GM23248 (cell line): Measurements from ENCODE around the gene DENND1A.

Source experiments
- EZH2 ChIP-seq: fragments of 200-600 bp; sonication (generic); IDR thresholded peaks from 2 replicates; pipeline ENCODE4 v1.6.1; 2018; ENCODE audit warnings: antibody characterized with exemption, mild to moderate bottlenecking; ENCODE audit not compliant: insufficient read depth, poor library complexity, severe bottlenecking
- EZH2phosphoT487 ChIP-seq: fragments of 200-600 bp; sonication (generic); IDR thresholded peaks from 2 replicates; pipeline ENCODE4 v1.6.1; 2018; ENCODE audit warnings: antibody characterized with exemption, moderate library complexity, mild to moderate bottlenecking, low read depth; ENCODE audit not compliant: insufficient read depth

DNA sequence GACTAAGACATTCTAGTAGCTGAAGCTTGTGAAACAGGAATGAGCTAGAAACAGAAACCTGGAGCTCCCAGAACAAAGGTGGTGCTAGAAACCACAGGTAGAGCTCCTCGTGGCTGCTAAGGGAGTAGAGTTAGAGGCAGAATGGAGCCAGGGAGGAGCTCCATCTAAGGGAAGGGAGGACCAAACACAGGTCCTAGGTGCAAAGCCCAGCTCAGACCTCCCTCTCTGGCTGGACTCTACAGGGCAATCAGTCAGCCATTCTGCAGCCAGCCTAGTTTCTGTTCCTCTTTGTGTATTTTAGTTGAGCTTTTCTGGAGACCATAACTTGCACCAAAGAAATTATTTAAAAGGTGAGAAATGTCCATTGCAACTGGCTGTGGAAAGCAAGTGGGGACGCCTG, 503.5 kb downstream of the DENND1A start:
- TF ChIP-seq EZH2 (no peak), EZH2phosphoT487 (no peak)
